GM12873 (cell line): ENCODE measurements around the gene PPP3CA.

Experiments
- CTCF ChIP-seq: IDR thresholded peaks from 2 replicates; pipeline ENCODE4 v1.5.1; 2012; ENCODE audit warnings: low read depth, mild to moderate bottlenecking, moderate library complexity, low read length, control low read depth; ENCODE audit not compliant: insufficient read depth; ENCODE audit errors: missing control alignments

The PPP3CA gene

GRCh38 chr4:101271516-101271915, 75.8 kb downstream of the PPP3CA start:
- TF ChIP-seq CTCF, result no peak

GRCh38 chr4:101269682-101270081, 77.6 kb downstream of the PPP3CA start:
- TF ChIP-seq CTCF, result no peak

GRCh38 chr4:101265816-101266172, 81.5 kb downstream of the PPP3CA start:
- TF ChIP-seq CTCF, result no peak

- no peak for TF ChIP-seq CTCF
Measured at GRCh38 chr4:101264993-101265815, 82.1 kb downstream of the PPP3CA start.

- TF ChIP-seq CTCF, result no peak
Measured at GRCh38 chr4:101264512-101264911, 82.8 kb downstream of the PPP3CA start.

- TF ChIP-seq CTCF, result no peak
Measured at GRCh38 chr4:101262683-101263082, 84.6 kb downstream of the PPP3CA start.

- TF ChIP-seq CTCF, result no peak
Measured at GRCh38 chr4:101259876-101260275, 87.5 kb downstream of the PPP3CA start.
